ENCODE data around the gene SFT2D3.

DNA sequence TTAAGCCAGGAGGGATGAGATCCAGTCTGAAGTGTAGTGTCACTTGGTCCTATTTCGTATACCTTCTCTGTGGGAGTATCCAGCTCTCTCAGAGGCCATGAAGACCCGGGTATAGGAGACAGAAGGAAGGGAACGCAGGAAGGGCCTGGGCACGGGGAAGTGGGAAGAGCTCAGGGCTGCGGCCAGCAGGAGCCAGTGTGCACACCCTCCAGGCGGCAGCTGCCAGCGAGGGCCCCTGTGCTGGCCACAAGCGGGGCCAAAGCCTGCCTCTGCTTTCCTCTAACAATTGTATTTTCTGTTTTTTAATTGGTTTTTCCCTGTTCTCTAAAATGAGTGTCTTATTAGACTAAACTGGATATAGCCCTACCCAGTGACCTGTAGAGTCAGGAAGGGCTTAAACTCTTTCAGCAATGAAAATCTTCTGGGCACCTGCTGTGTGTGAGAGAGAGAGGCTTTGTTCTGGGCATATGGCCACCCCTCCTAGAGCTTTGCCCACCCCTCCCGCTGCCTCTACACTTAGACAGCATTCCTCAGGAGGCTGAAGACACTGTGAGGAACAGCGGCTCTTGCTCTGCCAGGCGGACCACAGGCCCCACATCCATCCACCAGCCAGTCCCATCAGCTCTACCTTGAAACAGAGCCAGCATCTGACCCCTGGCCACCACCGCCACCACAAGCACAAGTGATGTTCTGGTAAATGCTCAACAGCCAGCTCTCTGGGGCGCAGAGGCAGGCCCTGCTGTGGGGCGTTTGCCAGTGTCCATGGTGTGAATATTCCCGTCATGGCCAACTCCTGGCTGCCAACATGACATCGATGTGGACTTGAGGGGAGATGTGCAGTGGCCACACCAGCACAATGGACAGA lies 45.9 kb upstream of the SFT2D3 start:
- TF ChIP-seq, protein P1, sequence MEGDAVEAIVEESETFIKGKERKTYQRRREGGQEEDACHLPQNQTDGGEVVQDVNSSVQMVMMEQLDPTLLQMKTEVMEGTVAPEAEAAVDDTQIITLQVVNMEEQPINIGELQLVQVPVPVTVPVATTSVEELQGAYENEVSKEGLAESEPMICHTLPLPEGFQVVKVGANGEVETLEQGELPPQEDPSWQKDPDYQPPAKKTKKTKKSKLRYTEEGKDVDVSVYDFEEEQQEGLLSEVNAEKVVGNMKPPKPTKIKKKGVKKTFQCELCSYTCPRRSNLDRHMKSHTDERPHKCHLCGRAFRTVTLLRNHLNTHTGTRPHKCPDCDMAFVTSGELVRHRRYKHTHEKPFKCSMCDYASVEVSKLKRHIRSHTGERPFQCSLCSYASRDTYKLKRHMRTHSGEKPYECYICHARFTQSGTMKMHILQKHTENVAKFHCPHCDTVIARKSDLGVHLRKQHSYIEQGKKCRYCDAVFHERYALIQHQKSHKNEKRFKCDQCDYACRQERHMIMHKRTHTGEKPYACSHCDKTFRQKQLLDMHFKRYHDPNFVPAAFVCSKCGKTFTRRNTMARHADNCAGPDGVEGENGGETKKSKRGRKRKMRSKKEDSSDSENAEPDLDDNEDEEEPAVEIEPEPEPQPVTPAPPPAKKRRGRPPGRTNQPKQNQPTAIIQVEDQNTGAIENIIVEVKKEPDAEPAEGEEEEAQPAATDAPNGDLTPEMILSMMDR (IDR thresholded peaks at IDR 0.05) = no peak
- TF ChIP-seq POLR2A (IDR thresholded peaks at IDR 0.05) = no peak

Data from body of pancreas (tissue), 4 donors.